Activated naive CD4-positive, alpha-beta T cell treated with anti-CD3 and anti-CD28 coated beads for 36 hours (primary cell): ENCODE results near the gene CLASP1. TPM values are rescaled to one million over a fixed set of nuclear protein-coding genes. Genes with fewer than 3 reads are reported as not detected.
A peak's percentile ranks its signal among the peaks of the same experiment; 100 is the strongest.
"Not testable (repeated sequence)": the region's sequence is repeated elsewhere in the genome, so short reads cannot be mapped to it uniquely, and the experiment has no call there.

Experiments used
- CTCF ChIA-PET: fragments of 350-600 bp; sonication (Branson Sonifier 250); formaldehyde crosslinking; loops from one replicate; lab custom pipeline; 2021; ENCODE audit warnings: antibody characterized with exemption; lab: Charles Lee
- DNase-seq: peaks from one replicate; pipeline ENCODE4 v3.0.0-alpha.2; 2020
- H3K27ac Mint-ChIP-seq: one replicate; pipeline ENCODE4 v1.8.0; 2021; ENCODE audit warnings: mild to moderate bottlenecking, mixed read lengths
- H3K27me3 Mint-ChIP-seq: one replicate; pipeline ENCODE4 v1.8.0; 2021; ENCODE audit warnings: low read depth, mixed read lengths
- H3K36me3 Mint-ChIP-seq: one replicate; pipeline ENCODE4 v1.8.0; 2021; ENCODE audit warnings: low read depth, mixed read lengths
- H3K4me1 Mint-ChIP-seq: one replicate; pipeline ENCODE4 v1.8.0; 2021; ENCODE audit warnings: low read depth, mixed read lengths
- H3K4me3 Mint-ChIP-seq: one replicate; pipeline ENCODE4 v1.8.0; 2021; ENCODE audit warnings: mild to moderate bottlenecking, moderate library complexity, mixed read lengths
- H3K9me3 Mint-ChIP-seq: one replicate; pipeline ENCODE4 v1.8.0; 2021; ENCODE audit warnings: mixed read lengths
- intact Hi-C: fragments of 100-400 bp; cut with micrococcal nuclease; formaldehyde crosslinking; loops from one replicate; pipeline ENCODE4 v1.15.1; 2023
- total RNA-seq, 2 experiments: library from RNA; stranded (reverse); gene quantifications; one replicate each; pipeline ENCODE4 v1.2.3, GENCODE V29; 2021

Gene CLASP1
- total RNA-seq, 2 experiments from 2014 or later: 47.3 to 51.5 TPM

DNA sequence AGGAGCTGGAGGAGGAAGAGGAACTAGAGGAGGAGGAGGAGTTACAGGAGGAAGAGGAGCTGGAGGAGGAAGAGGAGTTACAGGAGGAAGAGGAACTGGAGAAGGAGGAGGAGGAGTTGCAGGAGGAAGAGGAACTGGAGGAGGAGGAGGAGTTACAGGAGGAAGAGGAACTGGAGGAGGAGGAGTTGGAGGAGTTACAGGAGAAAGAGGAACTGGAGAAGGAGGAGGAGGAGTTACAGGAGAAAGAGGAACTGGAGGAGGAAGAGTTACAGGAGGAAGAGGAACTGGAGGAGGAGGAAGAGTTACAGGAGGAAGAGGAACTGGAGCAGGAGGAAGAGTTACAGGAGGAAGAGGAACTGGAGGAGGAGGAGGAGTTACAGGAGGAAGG is 38.8 kb downstream of the CLASP1 start:
- H3K4me3 Mint-ChIP-seq, CTCF ChIA-PET, H3K27ac Mint-ChIP-seq, DNase-seq, intact Hi-C loops, H3K36me3 Mint-ChIP-seq, H3K27me3 Mint-ChIP-seq, H3K9me3 Mint-ChIP-seq: not testable (repeated sequence)
- H3K4me1 Mint-ChIP-seq: peaks cover 12% of the 10 kb centered on the region

DNA sequence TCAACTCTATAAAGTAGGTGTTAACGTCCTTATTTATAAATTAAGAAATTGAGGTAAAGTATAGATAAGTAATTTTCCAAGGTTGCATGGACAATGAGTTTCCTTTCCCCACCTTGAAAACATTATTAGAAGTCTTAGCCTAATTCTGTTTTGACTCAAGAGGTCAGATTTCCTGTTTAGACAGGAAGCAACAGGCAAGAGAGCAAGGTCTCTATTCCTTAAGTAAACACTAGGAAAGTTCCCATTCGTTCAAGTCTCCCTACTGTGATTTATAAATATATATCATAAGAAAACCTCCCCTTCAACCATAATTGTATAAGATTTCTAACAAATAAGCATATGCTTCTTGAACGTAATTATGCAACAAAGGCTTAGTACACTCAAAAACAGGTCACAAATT is 40.3 kb downstream of the CLASP1 start:
- H3K9me3 Mint-ChIP-seq: no peaks in the 10 kb centered on the region
- DNase-seq: no peak
- intact Hi-C loops: no loop called here
- no peak overlapping the region for H3K27ac Mint-ChIP-seq
- H3K4me1 Mint-ChIP-seq: peaks cover 12% of the 10 kb centered on the region
- no peak overlapping the region for H3K4me3 Mint-ChIP-seq
- CTCF ChIA-PET: no interaction called here
- H3K36me3 Mint-ChIP-seq: peaks cover 7% of the 10 kb centered on the region
- no peaks in the 10 kb centered on the region for H3K27me3 Mint-ChIP-seq

DNA sequence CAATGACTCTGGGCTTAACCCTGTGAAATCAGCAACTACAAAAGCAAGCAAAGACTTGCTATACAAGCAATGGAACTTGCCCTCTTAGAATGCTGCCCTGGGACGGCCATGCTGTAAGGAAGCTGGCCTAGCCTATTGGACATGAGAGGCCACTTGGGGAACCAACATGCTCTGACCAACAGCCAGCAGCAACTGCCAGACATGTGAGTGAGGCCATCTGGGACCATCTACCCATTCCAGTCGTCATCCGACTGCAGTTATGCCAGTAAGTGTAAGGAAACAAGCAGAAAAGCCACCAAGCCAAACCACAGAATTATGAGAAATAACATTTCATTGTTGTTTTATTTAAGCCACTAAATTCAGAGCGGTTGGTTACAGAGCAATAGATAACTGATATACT is 40.9 kb downstream of the CLASP1 start:
- Mint-ChIP-seq H3K27ac (peak overlapping the region; percentile 58), H3K27me3 (no peaks in the 10 kb centered on the region), H3K4me3 (no peak overlapping the region), H3K36me3 (peaks cover 13% of the 10 kb centered on the region), H3K4me1 (peaks cover 16% of the 10 kb centered on the region), H3K9me3 (no peaks in the 10 kb centered on the region)
- intact Hi-C loops: no loop called here
- no peak for DNase-seq
- CTCF ChIA-PET: no interaction called here

DNA sequence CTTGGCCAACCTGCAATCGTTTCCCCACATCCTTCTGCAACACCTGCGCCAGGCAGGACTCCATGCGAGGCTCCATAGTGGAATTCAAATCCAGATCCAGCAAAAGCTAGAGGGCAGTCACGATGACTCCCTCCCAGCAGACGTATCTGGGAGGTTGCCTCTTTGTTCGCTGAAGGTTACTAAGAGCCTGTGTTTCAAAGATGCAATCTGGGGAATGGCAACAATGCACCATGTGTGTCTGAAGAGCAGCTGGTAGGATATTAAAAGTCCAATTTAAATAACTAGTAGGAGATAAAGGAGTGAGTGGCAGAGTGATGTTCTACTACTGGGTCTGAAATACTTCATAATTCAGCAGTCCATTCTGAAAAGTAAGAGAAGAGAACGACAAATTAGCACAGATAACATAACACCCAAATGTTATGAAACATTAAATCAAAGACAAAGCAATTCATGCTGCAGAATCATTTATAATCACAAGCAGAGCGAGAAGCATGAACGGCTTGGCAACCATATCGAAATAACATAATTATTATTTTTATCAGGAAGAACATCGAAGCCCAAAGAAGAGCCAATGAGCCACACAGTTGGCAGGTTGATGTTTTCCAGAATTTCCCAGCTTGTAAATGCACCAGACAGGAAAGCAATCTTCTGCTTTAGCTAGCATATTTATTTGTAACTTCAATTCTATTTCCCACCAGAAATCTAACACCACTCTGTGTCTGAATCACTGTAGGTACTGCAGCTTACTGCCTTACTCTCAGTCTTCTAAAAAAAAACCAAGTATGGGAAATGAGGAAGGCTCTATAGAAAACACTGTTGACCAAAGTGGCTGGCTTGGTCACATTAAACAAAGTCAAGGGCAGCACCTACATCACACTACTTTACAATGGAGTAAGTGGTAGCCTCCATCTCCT is 43.2 kb downstream of the CLASP1 start:
- Mint-ChIP-seq H3K4me1 (peaks cover 29% of the 10 kb centered on the region), H3K27ac (no peak overlapping the region), H3K36me3 (peaks cover 23% of the 10 kb centered on the region), H3K27me3 (no peaks in the 10 kb centered on the region), H3K9me3 (no peaks in the 10 kb centered on the region), H3K4me3 (no peak overlapping the region)
- CTCF ChIA-PET: interaction anchor here (0.6 to 0.8 kb wide), 2 partner anchors 73 to 124 kb away, joined by 3 read pairs; no protein-coding TSS in a partner anchor
- DNase-seq: no peak
- intact Hi-C loops: no loop called here

DNA sequence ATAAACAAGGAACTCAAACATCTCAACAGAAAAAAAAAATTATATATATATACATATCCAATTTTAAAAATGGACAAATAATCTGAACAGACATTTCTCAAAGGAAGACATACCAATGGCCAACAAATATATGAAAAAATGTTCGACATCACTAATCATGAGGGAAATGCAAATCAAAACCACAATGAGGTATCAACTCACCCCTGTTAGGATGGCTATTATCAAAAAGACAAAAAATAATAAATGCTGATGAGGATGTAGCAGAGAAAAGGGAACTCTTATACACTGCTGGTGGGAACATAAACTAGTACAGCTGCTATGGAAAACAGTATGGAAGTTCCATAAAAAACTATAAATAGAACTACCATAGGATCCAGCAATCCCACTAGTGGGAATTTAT is 46.1 kb downstream of the CLASP1 start:
- Mint-ChIP-seq H3K4me3 (no peak overlapping the region), H3K27ac (no peak overlapping the region), H3K9me3 (no peaks in the 10 kb centered on the region), H3K4me1 (peaks cover 33% of the 10 kb centered on the region), H3K27me3 (no peaks in the 10 kb centered on the region), H3K36me3 (peaks cover 26% of the 10 kb centered on the region)
- intact Hi-C loops: no loop called here
- CTCF ChIA-PET: no interaction called here
- DNase-seq: no peak

DNA sequence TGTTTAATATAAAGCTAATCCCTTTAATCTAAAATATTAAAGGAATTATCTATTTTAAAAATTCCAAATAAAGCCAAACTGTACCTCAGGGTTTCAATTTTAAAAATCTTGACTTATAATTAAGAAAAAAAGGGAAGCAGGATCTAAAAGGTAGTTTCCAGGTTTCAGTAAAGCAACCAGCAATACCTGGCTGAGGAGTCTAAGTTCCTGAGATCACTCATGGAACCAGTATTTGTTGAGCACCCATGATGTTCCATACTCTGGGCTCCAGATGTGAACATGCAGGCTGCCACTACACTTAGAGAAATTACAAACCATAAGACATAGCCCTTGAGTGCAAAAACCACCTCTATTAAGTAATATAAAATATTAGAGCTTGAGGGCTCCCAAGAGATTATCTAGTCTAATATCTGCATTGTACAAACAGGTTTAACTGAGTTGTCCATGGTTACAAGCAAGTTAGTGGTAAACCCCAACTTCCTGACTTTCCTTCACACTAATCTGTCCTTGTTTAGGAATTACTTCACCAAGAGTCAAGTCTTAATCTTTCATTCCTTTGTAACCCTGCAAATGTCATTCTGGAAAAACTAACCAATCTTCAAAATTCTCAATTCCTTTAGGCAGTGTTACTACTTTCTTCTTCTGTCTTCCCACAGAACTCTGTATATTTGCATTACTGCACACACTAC is 49.2 kb downstream of the CLASP1 start:
- peaks cover 20% of the 10 kb centered on the region for H3K36me3 Mint-ChIP-seq
- CTCF ChIA-PET: interaction anchor here (1.2 kb wide), 1 partner anchor 25 kb away, joined by 3 read pairs; no protein-coding TSS in a partner anchor
- intact Hi-C loops: no loop called here

DNA sequence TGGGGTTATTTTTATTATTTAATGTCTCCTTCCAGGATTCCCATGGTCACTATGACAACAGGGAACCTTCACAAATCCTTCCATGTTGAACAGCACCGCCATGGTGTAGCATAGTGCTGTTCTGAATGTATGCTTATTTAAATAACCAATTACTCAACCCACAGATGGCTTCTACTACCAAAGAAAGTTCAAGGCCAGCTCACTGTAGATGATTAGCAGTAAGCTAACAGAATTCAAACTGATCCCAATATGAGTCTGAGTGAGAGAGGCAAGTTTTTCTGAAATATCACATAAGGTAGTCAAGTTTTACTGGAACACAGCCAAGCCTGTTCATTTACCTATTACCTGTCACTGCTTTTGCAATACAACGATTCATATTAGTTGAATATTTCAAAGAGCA is 51.2 kb downstream of the CLASP1 start:
- intact Hi-C loops: no loop called here
- H3K27me3 Mint-ChIP-seq: no peaks in the 10 kb centered on the region
- H3K27ac Mint-ChIP-seq: peak overlapping the region; percentile 18
- no peaks in the 10 kb centered on the region for H3K9me3 Mint-ChIP-seq
- DNase-seq: no peak
- CTCF ChIA-PET: interaction anchor here (0.6 kb wide), 1 partner anchor 254 kb away, joined by 3 read pairs; no protein-coding TSS in a partner anchor
- peaks cover 14% of the 10 kb centered on the region for H3K36me3 Mint-ChIP-seq
- no peak overlapping the region for H3K4me3 Mint-ChIP-seq
- peaks cover 51% of the 10 kb centered on the region for H3K4me1 Mint-ChIP-seq

More for the DNA sequence above, 49.2 kb downstream of the CLASP1 start:
- Mint-ChIP-seq H3K4me1 (peaks cover 56% of the 10 kb centered on the region), H3K27ac (no peak overlapping the region), H3K4me3 (no peak overlapping the region), H3K27me3 (no peaks in the 10 kb centered on the region), H3K9me3 (no peaks in the 10 kb centered on the region)
- DNase-seq: no peak

DNA sequence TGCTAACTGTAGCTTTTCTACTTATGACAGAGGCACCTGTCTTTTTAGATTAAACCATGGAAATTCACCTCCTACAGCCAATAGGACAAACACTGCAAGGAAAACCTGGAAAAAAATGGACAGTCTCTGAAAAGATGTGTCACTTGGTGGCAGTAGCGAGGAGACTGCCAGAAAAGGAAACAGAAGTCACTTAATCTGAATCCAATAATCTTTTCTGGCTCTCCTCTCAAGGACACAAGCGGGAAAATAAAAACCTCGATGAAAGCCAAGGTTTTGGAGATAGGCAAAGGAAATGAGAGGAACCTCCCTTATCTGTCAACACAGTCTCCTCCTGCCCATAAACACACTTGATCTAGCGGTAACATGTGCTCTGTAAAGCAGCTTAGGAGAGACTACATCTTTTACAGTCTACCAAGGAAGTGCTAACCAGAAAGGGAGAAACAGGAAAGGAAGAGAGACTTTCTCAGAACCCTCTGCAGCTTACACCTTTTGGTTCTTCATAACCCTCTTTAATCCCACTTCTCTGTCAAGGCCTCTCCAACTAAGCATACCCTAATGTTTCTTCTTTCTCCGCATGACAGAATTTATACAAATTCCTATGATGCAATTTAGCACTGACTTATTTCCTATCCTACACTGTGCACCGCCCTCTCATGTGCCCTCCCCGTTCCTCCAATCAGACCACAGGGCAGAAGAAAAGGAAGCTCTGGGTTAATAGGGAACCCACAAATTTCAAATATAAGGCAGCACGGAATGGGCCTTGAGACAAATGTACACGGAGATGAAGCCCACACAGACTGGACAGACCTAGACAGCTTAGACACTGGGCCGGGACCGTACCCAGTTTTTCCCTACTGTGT is 52.8 kb downstream of the CLASP1 start:
- Mint-ChIP-seq H3K4me1 (peaks cover 49% of the 10 kb centered on the region), H3K27me3 (no peaks in the 10 kb centered on the region), H3K4me3 (peak overlapping the region; percentile 82), H3K9me3 (no peaks in the 10 kb centered on the region), H3K36me3 (peaks cover 5% of the 10 kb centered on the region), H3K27ac (peak overlapping the region; percentile 87)
- CTCF ChIA-PET: interaction anchor here (0.6 to 1.7 kb wide), 8 partner anchors 11 to 1685 kb away, joined by 3 to 6 read pairs (median 4); no protein-coding TSS in a partner anchor
- intact Hi-C loops: loop anchor here (1.0 kb wide), 6 partner anchors 53 to 140 kb away; partner anchors contain the start of genes CLASP1 and NIFK
- peak; percentile 61 for DNase-seq

DNA sequence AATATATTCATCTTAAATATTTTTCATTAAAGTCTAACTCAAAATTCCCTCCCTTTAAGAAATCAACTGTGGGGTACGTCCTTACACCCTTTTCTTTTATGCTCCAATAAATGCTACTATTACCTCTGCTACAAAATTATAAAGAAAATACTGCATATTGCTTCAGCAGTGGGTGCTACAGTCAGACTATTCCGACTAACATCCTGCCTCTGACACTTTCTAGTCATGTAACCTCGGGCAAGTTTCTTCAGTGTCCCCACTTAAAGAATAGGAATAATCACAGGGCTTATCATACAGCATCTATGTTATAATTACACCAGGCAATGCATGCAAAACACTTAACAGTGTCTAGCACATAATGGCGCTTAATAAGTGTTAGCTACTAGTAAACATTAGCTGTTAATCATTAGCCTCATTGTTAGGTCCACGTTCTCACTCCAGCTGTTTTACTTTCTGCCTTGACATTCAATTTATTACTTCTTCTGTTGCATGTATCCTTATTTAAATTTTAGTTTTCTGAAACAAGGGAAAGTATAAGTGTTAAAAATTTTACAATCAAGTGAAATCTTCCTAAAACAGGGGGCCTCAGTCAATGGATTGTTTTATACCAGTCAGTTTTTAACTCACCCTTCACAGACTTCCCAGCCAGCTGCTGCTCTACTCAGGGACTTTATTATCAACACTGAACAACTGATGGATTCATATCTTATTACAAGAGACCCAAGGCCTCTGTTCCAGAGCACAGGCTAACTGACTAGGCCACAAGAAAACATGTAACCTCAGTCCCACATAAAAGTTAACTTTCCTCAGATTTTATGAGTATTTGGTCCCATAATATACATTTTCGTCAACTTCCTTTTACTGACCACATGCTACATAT is 54.0 kb downstream of the CLASP1 start:
- intact Hi-C loops: no loop called here
- peaks cover under 1% of the 10 kb centered on the region for H3K36me3 Mint-ChIP-seq
- no peaks in the 10 kb centered on the region for H3K27me3 Mint-ChIP-seq
- no peak for DNase-seq
- no peak overlapping the region for H3K27ac Mint-ChIP-seq
- peak overlapping the region; percentile 82 for H3K4me3 Mint-ChIP-seq
- no peaks in the 10 kb centered on the region for H3K9me3 Mint-ChIP-seq
- CTCF ChIA-PET: interaction anchor here (0.6 to 1.7 kb wide), 6 partner anchors 10 to 1684 kb away, joined by 3 to 6 read pairs (median 4); no protein-coding TSS in a partner anchor
- peaks cover 42% of the 10 kb centered on the region for H3K4me1 Mint-ChIP-seq

DNA sequence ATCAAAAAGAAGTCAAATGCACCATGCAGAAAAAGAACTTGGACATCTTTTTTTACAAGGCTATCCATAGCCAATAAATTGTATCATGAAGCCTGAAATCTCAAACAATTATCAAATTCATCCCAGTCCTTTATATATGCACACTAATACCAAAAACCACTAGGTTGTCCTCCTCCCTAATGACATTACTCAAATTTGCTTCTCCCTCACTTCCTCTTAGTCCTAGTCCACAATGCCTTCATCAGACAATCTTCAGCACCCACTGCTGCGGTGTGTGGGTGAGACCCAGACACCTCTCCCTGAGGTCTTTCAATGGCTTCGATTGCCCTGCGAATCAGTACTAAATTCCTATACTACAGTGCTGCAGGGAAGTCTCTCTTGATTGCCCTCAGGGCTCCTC is 58.1 kb downstream of the CLASP1 start:
- intact Hi-C loops: no loop called here
- CTCF ChIA-PET: no interaction called here
- Mint-ChIP-seq H3K4me1 (peaks cover 21% of the 10 kb centered on the region), H3K9me3 (no peaks in the 10 kb centered on the region), H3K4me3 (no peak overlapping the region), H3K27ac (no peak overlapping the region), H3K27me3 (no peaks in the 10 kb centered on the region), H3K36me3 (peaks cover 2% of the 10 kb centered on the region)
- DNase-seq: no peak

DNA sequence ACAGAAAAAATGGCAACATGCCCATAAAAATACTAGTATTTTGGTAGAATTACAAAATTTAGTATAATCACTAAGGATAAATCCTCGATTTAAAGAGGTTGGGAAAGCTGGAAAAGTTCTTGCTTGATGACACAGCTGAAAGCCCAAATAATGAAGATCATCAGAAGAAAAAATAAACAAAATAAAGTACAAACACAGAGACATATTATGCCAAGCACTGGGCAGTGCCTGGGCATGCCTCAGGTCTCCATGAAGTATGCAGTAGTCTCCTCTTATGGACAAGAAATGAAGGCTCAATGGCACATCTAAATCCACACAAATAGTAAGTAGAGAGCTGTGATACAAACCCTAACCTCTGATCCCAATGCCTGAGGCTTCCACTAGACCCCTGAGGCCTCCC is 60.9 kb downstream of the CLASP1 start:
- no peak overlapping the region for H3K27ac Mint-ChIP-seq

More for the DNA sequence above, 60.9 kb downstream of the CLASP1 start:
- CTCF ChIA-PET: interaction anchor here (1.0 kb wide), 1 partner anchor 14 kb away, joined by 3 read pairs; no protein-coding TSS in a partner anchor
- Mint-ChIP-seq H3K4me1 (peaks cover 27% of the 10 kb centered on the region), H3K27me3 (no peaks in the 10 kb centered on the region), H3K9me3 (no peaks in the 10 kb centered on the region), H3K4me3 (no peak overlapping the region), H3K36me3 (peaks cover 2% of the 10 kb centered on the region)
- intact Hi-C loops: no loop called here
- DNase-seq: no peak
